GM21447 (cell line): Measurements from ENCODE around the gene NR3C2.

ENCODE experiments used
- ATAC-seq: cut with Tn5 transposase; IDR thresholded peaks from one replicate; pipeline ENCODE4 v1.9.1; 2021; ENCODE audit not compliant: unreplicated experiment

NR3C2 gene

DNA sequence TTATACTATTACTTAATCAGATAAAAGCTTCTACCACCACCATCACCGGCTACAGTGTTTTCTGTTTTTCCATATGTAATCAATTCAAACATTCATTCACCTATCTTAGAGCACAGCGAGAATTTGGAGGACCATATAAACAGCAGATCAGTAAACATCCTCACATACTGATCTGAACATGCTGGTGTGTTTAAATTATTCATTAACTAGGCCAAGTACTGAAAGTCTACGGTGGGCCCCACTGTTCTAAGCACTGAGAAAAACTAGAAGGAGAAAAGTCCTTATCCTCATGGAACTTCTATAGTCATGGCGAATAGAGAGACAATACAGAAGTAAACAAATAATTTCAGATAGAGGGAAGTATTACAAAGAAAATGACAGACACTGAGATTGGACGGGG lies 176.6 kb downstream of the NR3C2 start:
- ATAC-seq = no peak

DNA sequence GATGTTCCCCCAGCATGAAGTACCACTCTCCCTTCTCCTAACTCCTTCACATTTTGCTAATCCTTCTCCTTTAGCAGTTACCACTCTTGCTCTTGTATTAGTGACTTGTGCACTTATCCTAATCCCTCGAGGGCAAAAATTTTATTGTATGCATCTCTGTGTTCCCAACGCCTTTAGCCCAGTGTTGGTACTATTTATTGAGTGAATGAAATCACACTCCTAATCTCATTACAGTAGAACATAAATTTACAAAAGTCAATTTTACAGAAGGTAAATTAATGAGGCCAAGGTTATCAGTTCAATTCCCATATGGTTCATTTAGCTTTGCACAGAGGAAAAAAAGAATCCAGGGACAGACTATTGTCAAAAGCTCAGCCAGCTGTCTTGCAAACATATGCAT lies 178.4 kb downstream of the NR3C2 start:
- no peak for ATAC-seq

DNA sequence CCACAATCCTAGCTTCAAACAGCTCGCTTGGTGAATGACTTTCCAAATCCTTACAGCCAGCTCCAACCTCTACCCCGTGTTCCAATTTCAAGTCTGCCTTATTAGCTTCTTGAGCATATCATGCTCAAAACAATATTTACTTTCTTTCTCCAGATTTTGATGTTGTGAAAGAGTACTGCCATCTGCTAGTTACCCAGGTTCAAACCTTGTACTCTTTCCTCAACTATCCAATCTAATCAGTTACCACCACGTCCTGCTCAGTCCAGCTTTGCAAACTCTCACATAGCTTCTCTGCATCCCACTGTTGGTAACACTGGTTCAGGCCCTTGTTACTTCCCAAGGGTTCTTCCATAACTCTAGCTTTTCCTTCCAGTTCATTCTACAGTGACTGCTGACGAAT lies 179.1 kb downstream of the NR3C2 start:
- no peak for ATAC-seq

DNA sequence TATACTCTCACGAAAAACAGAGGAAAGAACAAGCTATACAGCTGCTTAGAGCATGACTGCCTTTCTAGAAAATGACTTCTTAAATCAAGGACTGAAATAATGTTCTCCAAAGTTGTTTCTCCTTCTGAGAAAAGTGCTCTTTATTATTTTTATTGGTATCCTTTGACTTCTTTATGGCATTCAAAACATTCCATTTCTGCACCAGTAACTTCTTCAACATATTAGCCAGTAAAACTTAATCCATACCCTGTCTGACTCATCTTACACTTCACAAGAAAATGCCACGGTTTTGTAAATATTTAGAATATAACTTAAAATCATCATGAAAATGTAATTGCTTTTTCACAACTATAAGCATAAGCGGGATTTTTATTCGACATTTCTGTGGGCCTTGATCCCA lies 180.4 kb downstream of the NR3C2 start:
- ATAC-seq = no peak

DNA sequence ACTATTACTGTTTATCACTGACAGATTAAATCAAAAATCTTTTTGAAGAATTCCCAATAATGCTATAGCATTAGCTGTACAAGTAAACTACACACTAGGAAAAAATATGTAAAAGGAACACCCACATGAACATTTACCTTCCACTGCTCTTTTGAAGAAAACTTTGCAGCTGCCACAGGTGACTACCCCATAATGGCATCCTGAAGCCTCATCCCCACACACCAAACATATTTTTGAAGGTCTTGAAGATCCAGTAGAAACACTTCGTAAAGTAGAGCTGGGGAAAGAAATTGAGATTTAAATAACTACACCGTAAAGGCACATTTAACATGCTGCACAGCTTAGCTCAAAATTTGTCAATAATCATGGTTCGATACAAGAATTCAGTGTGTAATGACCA lies 182.4 kb downstream of the NR3C2 start:
- no peak for ATAC-seq

DNA sequence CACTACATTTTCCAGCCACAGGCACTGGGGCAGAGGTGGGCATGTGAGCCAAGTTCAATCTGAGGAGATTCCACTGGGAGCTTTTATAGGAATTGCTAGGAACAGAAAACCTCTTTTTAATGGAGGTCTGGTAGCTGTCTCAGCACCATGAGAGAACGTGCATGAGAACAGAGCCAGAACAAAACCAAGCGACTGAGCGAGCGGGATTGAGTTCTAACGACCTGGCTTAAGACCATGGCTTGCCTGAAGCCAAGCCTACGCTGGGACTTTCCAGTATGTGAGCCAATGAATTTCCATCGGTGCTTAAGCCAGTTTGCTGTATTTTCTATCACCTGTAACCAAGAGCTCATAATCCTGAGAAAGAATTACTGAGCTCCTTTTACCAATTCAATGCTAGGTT lies 183.7 kb downstream of the NR3C2 start:
- ATAC-seq = no peak

DNA sequence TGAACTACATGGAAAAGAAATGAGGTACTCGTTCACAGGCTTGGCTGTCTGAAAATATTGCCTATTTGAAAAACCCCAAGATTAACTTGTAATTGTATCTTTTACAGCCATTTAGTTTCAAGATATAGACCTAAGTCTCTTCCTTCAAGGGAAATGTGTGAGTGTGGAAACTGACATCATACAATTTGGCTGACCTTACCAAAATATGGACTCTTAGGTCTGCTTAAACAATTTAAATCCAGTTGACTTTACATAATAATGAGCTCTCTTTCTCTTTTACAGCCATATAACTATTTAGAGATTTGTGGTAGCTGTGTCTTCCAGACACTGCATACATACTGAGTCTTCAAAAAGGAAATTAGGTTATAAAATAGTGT lies 186.9 kb downstream of the NR3C2 start:
- ATAC-seq = no peak

DNA sequence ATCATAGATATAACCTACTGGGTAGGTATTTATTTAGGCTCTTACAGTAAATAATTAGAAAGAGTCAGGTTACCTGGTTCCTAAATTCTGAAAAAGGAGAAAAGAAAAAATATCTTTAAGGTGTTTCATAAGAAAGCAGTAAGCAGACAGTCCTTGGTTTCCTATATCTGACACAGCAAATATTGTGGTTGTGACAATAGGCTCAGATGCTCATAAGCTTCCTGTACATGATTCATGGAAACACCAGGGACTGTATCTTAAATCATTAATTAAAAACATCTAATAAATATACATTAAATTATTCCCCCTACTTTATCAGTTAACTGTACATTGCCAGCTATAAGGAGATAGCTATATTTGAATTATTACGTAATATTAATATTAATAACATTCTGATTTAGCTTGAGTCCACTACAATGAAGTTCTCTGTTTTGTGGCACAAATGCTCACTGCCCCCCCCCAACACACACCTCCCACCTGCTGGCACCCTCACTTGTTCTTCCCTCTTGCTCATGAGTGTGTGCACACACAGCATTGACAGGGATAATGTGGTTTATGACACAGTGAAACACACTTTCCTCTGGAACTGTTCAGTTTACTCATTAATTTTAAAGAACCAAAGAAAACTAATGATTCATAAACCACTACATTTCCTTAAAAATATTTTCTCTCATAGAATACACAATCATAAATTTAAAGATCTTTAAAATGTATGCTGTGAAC lies 187.4 kb downstream of the NR3C2 start:
- no peak for ATAC-seq

DNA sequence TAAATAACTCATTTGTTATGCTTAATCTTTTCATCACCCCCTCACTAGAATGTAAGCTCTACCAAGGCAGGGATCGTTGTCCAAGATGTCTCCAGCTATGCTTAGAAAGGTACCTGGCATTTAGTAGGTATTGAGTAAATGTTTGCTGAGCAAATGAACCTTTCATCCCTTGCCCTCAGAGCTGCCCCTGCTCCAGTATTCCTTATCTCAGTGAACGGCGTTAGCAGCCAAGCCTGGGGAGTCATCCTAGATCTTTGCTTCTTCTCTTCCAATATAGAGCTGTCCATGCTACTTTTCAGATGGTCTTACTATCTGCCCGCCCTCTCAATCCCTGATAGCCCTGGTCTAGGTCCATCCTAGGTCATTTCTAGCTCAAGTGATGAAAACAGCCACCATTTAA lies 188.4 kb downstream of the NR3C2 start:
- no peak for ATAC-seq

DNA sequence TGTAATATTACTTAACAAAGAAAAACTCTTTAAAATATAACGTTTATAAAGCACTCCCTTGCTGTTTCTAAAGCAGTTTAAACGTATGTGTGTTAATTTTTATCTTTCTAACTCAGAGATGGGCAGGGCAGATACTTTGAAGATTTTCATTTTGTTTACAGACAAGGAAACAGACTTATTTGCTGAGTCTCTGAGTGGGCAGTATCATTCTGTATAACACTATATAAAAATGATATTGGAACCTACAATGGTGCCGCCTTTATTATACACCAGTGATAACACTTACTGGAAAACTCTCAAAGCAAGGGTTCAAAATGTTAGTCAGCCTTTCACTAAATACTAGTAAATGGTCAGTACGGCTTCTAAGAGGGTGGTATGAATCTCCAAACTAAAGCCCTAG lies 193.4 kb downstream of the NR3C2 start:
- no peak for ATAC-seq

DNA sequence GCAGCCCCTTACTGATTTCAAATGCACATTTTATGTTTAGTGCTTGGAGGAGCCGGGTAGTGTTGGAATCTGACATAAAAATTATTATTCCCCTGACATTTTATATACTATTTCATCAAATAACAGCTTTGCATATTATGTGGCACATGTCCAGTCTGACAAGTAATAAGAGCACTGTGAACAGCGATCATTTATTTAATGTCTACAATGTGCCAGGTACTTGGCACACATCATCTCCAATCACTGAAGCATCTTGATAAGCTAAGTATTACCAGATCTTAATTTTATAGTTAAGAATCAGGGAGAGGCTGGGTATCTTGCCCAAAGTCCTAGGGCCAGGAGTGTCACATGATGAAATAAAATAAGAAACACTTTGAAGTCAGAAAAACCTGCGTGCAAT lies 197.2 kb downstream of the NR3C2 start:
- ATAC-seq = no peak

DNA sequence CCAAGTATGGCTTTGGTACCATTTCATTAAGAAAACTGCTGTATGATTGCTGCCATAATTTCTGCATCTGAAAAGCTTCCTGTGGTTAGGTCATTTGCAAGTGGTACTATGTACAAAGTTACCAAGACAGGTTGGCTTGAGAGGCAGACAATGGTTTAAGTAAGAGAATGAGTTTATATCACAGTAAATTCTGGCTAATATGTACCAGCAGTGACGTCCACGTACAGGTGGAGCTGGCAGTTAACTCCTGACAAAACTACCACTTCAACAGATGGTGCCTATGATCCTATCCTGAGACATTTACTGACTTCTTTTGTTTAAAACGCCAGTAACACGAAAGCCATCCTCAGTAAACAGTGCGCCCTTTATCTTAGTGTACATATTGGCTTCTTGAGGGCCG lies 198.4 kb downstream of the NR3C2 start:
- no peak for ATAC-seq

DNA sequence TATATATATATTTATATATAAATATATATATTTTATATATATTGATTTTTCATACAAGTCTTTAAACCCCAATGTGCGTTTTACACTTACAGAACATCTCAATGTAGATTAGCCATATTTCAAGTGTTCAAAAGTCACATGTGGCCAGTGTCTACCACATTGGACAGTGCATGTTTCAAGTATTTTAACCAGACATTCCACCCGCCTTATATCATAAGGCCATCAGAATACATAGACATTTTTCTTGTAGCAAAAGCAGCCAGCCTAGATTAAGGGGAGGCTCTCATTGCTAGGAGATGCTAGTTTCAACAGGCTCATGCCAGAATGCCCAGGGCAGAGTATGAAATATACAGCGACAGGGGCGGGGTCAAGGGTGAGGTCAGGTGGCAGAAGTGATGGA lies 202.0 kb downstream of the NR3C2 start:
- ATAC-seq = no peak

DNA sequence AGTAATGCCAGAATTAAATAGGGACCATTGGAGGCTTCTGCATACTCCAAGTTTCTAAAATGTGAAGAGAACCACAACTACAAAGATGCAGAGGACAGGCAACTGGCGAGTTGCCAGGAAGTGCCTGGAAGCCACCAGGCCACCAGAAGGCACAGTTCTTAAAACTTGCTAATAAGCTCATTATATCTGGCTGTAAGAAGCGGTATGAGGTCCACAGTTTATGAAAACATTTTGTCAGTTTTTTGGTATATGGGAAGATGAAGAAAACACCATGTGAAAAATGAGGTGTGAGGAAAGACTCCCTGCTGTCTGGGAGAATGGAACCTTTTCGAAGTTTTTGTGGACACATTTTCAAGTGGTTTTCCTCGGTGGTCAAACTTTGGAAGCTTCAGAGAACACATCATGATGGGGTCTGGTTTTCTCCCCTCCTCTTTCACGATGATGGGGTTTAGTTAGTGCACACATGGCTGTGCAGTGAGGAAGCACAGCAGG lies 202.7 kb downstream of the NR3C2 start:
- no peak for ATAC-seq

DNA sequence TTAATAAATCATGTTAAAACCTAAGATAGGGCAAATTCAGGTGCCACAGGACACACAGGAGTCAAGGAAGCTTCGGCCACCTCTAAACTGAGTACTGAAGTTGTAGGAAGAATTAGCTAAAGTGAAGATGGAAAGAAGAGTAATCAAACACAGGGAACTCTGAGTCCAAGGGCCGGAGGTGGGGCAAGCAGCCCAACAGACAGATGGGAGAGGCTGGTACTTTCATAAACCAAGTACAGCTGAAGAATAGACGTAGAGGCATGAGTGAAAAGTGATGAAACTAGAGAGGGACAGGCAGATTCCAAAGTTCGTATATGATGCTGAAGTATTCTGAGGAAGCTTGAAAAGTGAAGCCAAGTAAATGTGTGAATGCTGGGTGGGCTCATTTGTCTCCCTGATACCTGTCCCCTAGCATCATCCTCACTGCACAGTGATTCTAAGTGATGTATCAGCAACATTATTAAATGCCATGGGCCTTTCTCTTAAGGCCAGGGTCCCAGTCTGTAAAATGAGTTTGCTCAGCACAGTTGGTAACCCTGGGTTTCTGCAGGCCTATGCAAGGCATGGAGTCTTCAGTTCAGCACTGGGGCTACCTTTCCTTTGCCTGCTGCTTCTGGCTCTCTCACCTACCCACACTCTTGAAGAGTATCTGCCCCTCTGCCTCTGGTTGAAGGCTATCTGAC lies 203.3 kb downstream of the NR3C2 start:
- ATAC-seq = no peak

DNA sequence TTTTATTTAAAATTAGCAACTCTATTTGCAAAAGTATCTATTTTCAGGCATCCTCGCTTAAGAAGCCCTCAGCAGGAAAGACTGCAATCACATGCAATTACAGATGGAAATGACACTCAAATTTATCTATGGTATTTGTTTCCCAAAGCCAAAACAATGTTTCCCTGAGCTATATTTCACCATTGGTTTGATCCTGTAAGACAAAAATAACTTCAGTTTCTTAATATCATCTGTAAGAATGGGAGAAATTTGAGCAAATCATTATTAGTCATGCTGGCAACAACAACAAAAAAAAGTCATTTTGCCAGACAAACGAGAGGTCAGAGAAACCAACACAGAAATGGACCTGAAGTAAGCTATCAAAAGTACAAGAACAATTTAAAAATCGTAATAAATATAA lies 204.1 kb downstream of the NR3C2 start:
- no peak for ATAC-seq

DNA sequence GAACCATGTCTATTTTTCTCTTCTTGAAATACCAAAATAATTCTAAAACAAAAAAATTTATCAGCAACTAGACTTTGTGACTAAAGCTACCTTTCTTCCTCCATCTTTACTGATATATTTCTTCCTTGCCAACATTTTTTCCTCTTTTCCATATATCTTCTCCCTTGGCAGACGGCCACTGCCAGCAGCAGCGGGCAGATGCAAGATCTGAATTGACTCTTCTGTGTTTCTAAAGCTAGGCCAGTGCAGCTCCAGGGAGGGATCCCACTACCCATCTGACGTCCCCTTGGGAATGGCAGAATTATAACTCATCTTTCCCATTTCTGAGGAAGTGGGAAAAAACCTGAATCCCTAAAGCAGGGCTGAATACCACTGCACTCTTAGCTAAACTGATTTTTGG lies 206.4 kb downstream of the NR3C2 start:
- no peak for ATAC-seq

DNA sequence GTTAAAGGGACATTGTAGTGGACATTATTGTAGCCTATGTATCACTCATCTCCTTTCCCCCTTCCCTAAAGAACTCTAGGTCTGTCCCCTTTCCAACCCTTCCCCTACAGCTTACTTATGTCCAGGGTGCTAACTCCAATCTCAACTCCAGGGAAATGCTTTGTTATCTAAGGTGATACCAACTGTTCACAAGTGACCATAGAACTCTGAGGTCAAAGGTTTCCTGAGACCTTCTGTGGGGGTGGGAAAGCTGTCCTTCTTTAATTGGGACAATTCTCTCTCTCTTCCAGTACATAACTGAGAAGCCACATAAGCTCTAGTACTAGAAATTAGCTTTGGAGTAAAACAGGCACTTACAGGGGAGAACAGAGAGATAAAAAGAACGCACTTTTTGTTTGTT lies 212.4 kb downstream of the NR3C2 start:
- ATAC-seq = no peak

DNA sequence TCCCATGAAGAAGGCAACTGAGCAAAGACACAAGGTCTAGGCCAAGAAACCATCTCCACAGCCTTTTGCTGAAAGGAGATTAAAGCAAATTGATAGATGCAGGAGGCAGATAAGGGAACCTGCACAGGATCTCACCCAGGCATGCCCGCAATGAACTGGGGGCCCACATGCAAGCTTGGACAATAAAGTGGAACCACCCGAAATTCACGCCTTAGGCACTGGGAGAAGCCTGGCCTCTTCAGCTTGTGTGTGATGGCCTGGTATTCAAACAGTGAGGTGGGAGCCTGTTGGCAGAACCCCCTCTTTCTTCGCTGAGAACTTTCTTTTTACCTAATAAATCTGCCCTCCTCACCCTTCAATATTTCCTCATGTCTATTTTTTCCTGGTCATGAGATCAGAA lies 213.2 kb downstream of the NR3C2 start:
- no peak for ATAC-seq

DNA sequence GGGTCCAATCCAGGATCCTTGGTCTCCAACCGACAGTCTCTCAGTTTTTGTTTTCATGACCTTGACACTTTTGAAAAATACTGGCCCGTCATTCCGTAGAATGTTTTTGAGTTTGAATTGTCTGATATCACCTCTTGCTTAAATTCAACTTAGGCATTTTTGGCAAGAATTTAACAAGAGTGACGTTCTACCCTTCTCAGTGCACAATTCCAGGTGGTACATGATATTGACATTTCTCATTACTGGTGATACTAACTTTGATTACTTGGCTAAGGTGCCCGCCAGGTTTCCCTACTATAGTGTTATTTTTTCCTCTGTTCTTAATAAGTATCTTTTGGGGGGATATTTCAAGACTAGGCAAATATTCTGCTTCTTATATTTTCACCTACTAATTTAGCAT lies 215.1 kb downstream of the NR3C2 start:
- ATAC-seq = no peak

DNA sequence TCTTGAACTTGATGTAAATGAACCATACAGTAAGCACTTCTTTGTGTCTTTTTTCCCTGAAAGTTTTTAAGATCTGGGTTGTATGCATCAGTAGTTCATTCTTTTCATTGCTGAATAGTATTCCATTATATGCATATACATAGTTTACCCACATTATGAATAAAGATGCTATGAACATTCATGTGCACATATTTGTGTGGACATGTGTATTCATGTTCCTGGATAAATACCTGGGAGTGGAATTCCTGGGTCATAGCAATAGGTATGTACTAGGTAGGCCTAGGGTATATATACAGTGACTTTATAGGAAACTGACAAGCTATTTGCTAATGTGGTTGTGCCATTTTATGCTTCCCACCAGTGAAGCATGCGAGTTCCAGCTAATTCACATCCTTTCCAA lies 215.9 kb downstream of the NR3C2 start:
- no peak for ATAC-seq

DNA sequence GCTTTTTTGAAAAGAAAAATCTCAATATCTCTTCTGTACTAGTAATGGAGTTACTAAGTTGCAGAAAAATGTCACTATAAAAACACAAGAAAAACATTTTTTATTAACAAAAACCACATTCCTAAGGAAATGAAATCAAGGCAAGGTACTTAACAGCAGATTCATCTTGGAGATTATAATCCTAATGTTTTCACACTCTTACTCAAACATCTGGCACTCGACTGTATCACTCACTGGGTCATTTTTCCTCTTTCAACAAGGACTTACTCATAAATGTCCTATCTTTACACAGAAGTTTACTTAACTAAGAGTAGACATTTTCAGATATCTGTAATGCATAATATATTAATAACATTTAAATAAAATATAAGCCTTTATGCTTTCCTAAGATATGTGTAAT lies 216.6 kb downstream of the NR3C2 start:
- ATAC-seq = no peak

DNA sequence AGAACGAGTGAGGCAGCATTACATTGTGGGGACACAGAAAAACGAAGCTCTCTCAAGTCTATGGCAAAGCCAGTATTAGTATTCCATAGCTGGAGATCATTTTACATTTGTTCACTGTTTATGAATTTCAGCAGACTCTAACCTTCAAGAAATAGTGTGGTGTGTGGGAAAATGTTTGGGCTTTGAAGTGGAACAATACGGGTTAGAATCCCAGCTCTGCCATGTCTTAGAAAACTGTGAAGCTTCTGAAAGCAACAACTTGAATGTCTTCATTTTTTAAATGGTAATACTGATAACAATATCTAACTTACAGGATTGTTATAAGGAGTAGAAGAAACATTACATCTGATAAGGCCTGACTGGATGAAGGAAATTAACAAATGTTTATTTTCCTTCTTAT lies 217.7 kb downstream of the NR3C2 start:
- ATAC-seq = no peak
